Aorta (tissue), 5 donors: Measurements from ENCODE around the gene IDH1. TPM values are rescaled to one million over a fixed set of nuclear protein-coding genes. Genes with fewer than 3 reads are reported as not detected.
"Not testable (repeated sequence)": the region's sequence is repeated elsewhere in the genome, so short reads cannot be mapped to it uniquely, and the experiment has no call there.

Experiments
- ATAC-seq: fragments of 200-7000 bp; cut with Tn5 transposase; one replicate; pipeline ENCODE4 v1.9.1; 2022; ENCODE audit warnings: moderate library complexity; ENCODE audit not compliant: low FRiP score
- DNase-seq, 2 donors: peaks; one replicate each; pipeline ENCODE4 v3.0.0-alpha.2; 2020
- H3K27ac ChIP-seq, 2 donors: one replicate each; pipeline ENCODE4 v1.5.1; 2013; ENCODE audit warnings: low read length in 2 of 2, mild to moderate bottlenecking in 2 of 2, moderate library complexity in 2 of 2, control low read depth in 1 of 2, inconsistent platforms in 1 of 2, low read depth in 1 of 2
- H3K27me3 ChIP-seq, 2 donors: one replicate each; pipeline ENCODE4 v1.6.1; 2013; ENCODE audit warnings: control low read depth in 1 of 2, low read length in 1 of 2, mild to moderate bottlenecking in 1 of 2, moderate library complexity in 1 of 2; ENCODE audit not compliant: insufficient read depth in 2 of 2, control insufficient read depth in 1 of 2
- H3K36me3 ChIP-seq, 2 donors: one replicate each; pipeline ENCODE4 v1.6.1; 2013; ENCODE audit warnings: control low read depth in 1 of 2, low read length in 1 of 2, mild to moderate bottlenecking in 1 of 2; ENCODE audit not compliant: insufficient read depth in 2 of 2, control insufficient read depth in 1 of 2
- H3K4me1 ChIP-seq, 2 donors: one replicate each; pipeline ENCODE4 v1.6.1; 2013; ENCODE audit warnings: low read length in 2 of 2, control low read depth in 1 of 2, mild to moderate bottlenecking in 1 of 2, moderate library complexity in 1 of 2; ENCODE audit not compliant: insufficient read depth in 2 of 2, control insufficient read depth in 1 of 2
- H3K4me3 ChIP-seq, 2 donors: one replicate each; pipeline ENCODE4 v1.5.1; 2013; ENCODE audit warnings: low read length in 2 of 2, control low read depth in 1 of 2, mild to moderate bottlenecking in 1 of 2
- H3K9me3 ChIP-seq: one replicate; pipeline ENCODE4 v1.6.1; 2013; ENCODE audit warnings: mild to moderate bottlenecking, low read length; ENCODE audit not compliant: control insufficient read depth
- WGBS, 2 donors: extraction: QIAGEN DNeasy Blood & Tissue Kit; methylation state at CpG; one replicate each; pipeline ENCODE4 v1.1.7; 2013; 5-methylcytosine and 5-hydroxymethylcytosine counted together
- intact Hi-C, 2 donors: fragments of 100-400 bp; cut with DNase I; formaldehyde crosslinking; loops; one replicate each; pipeline versions ENCODE4 v1.14.2 to v1.15.0; 2022
- polyA plus RNA-seq, 2 donors: library from polyadenylated mRNA; stranded (reverse); fragments of 200-250 nt; gene quantifications; one replicate each; pipeline ENCODE4 v1.2.3, GENCODE V29; 2013
- total RNA-seq, 2 donors: library from RNA; stranded (reverse); fragmentation: NEBNext Ultra II Directional; extraction: Animal tissue kit (Norgen Biotek cat#: 25700); gene quantifications; one replicate each; pipeline ENCODE4 v1.2.1, GENCODE V29; 2021
- donor health status: healthy with polysubstance abuse.
- donor health status: Bipolar disorder and iron deficiency.
- donor health status: DM: no; HTN: no; CAD: no.
- donor health status: DM: no; HTN: no; CAD: no.
- donor health status: DM: yes; HTN: yes; CAD: no.

Gene IDH1
- total and polyA plus RNA-seq, 4 donors, result 25.1 to 78.4 (median 54.7) TPM

- Histone ChIP-seq H3K9me3 (no peaks in the 10 kb centered on the region), H3K4me1 (no peaks in the 10 kb centered on the region), H3K36me3 (peaks cover 0 to 2% of the 10 kb centered on the region in 2 donors), H3K4me3 (no peak overlapping the region), H3K27ac (no peak overlapping the region), H3K27me3 (no peaks in the 10 kb centered on the region)
- ATAC-seq (no peak), DNase-seq (no peak)
- intact Hi-C loops, result no loop called here
- WGBS, 2 donors, result 93 to 94% methylated on average over 9 of the region's 9 CpGs
Measured at GRCh38 chr2:208239770-208240493, 14.9 kb downstream of the IDH1 start.

- no peak overlapping the region for H3K27ac ChIP-seq
- H3K27me3 ChIP-seq, result no peaks in the 10 kb centered on the region
- no peaks in the 10 kb centered on the region for H3K9me3 ChIP-seq
- intact Hi-C loops, result no loop called here
- 60 to 95% methylated on average over 2 of the region's 2 CpGs for WGBS, 2 donors
- H3K4me1 ChIP-seq, result no peaks in the 10 kb centered on the region
- DNase-seq, result no peak
- no peak overlapping the region for H3K4me3 ChIP-seq
- no peak for ATAC-seq
- H3K36me3 ChIP-seq, result peaks cover 0 to 2% of the 10 kb centered on the region in 2 donors
Measured at GRCh38 chr2:208235860-208236259, 19.0 kb downstream of the IDH1 start.

- no peaks in the 10 kb centered on the region for H3K9me3 ChIP-seq
- no peak overlapping the region for H3K27ac ChIP-seq
- H3K36me3 ChIP-seq, result peaks cover 0 to 2% of the 10 kb centered on the region in 2 donors
- H3K27me3 ChIP-seq, result no peaks in the 10 kb centered on the region
- intact Hi-C loops, result no loop called here
- no peak for ATAC-seq
- WGBS, 2 donors, result 87 to 92% methylated on average over 1 of the region's 1 CpG
- no peak overlapping the region for H3K4me3 ChIP-seq
- DNase-seq, result no peak
- H3K4me1 ChIP-seq, result no peaks in the 10 kb centered on the region
Measured at GRCh38 chr2:208234786-208235185, 20.1 kb downstream of the IDH1 start.

GRCh38 chr2:208228476-208228875 lies 26.4 kb downstream of the IDH1 start:
- H3K27me3 ChIP-seq, result no peaks in the 10 kb centered on the region
- DNase-seq (no peak), ATAC-seq (no peak)
- no peaks in the 10 kb centered on the region for H3K4me1 ChIP-seq
- no peak overlapping the region for H3K27ac ChIP-seq
- 80 to 90% methylated on average over 1 of the region's 1 CpG for WGBS, 2 donors
- intact Hi-C loops, result no loop called here
- H3K9me3 ChIP-seq, result no peaks in the 10 kb centered on the region
- no peaks in the 10 kb centered on the region for H3K36me3 ChIP-seq
- H3K4me3 ChIP-seq, result no peak overlapping the region

- H3K4me3 ChIP-seq, result no peak overlapping the region
- H3K4me1 ChIP-seq, result no peaks in the 10 kb centered on the region
- no peaks in the 10 kb centered on the region for H3K27me3 ChIP-seq
- WGBS, 2 donors, result 95 to 96% methylated on average over 33 of the region's 33 CpGs
- DNase-seq (no peak), ATAC-seq (no peak)
- no peaks in the 10 kb centered on the region for H3K9me3 ChIP-seq
- no peaks in the 10 kb centered on the region for H3K36me3 ChIP-seq
- intact Hi-C loops, result no loop called here
- no peak overlapping the region for H3K27ac ChIP-seq
Measured at GRCh38 chr2:208227581-208228232, 27.2 kb downstream of the IDH1 start.

GRCh38 chr2:208224802-208225201 lies 30.1 kb downstream of the IDH1 start:
- Histone ChIP-seq H3K27ac (no peak overlapping the region), H3K9me3 (no peaks in the 10 kb centered on the region), H3K36me3 (no peaks in the 10 kb centered on the region), H3K4me3 (no peak overlapping the region), H3K27me3 (no peaks in the 10 kb centered on the region), H3K4me1 (no peaks in the 10 kb centered on the region)
- intact Hi-C loops, result no loop called here
- no peak for ATAC-seq
- no peak for DNase-seq
- 90 to 91% methylated on average over 2 of the region's 2 CpGs for WGBS, 2 donors

- ATAC-seq (no peak), DNase-seq (no peak)
- Histone ChIP-seq H3K27ac (no peak overlapping the region), H3K27me3 (no peaks in the 10 kb centered on the region), H3K9me3 (no peaks in the 10 kb centered on the region), H3K4me1 (no peaks in the 10 kb centered on the region), H3K4me3 (no peak overlapping the region), H3K36me3 (no peaks in the 10 kb centered on the region)
- intact Hi-C loops, result no loop called here
- WGBS, 2 donors, result 90 to 93% methylated on average over 3 of the region's 3 CpGs
Measured at GRCh38 chr2:208222351-208222750, 32.5 kb downstream of the IDH1 start.

GRCh38 chr2:208221873-208222272 lies 33.0 kb downstream of the IDH1 start:
- H3K27me3 ChIP-seq, DNase-seq, H3K4me3 ChIP-seq, H3K9me3 ChIP-seq, H3K27ac ChIP-seq, ATAC-seq, H3K36me3 ChIP-seq, H3K4me1 ChIP-seq, intact Hi-C loops: not testable (repeated sequence)
- 82 to 89% methylated on average over 3 of the region's 3 CpGs for WGBS, 2 donors
